HepG2 (cell line): ENCODE data around the gene SHISA5. TPM values are rescaled to one million over a fixed set of nuclear protein-coding genes. Genes with fewer than 3 reads are reported as not detected.

ENCODE experiments used
- AGO1 ChIP-seq: fragments of 200-400 bp; formaldehyde crosslinking; IDR thresholded peaks from 2 replicates; pipeline ENCODE4 v1.6.1; 2017; ENCODE audit warnings: mild to moderate bottlenecking, low read depth, low read length, moderate library complexity; ENCODE audit not compliant: poor library complexity, severe bottlenecking
- ATAD3A ChIP-seq: sonication (generic); formaldehyde crosslinking; IDR thresholded peaks from 2 replicates; pipeline ENCODE4 v1.4.0; 2020; ENCODE audit warnings: missing genetic modification reagents
- BRD4 ChIP-seq: sonication (generic); formaldehyde crosslinking; IDR thresholded peaks from 2 replicates; pipeline ENCODE4 v1.4.0; 2020; ENCODE audit warnings: missing genetic modification reagents
- CBX5 ChIP-seq: sonication (generic); formaldehyde crosslinking; IDR thresholded peaks from 2 replicates; pipeline ENCODE4 v1.4.0; 2020; ENCODE audit warnings: missing genetic modification reagents, borderline replicate concordance
- E2F2 ChIP-seq: sonication (generic); formaldehyde crosslinking; IDR thresholded peaks from 2 replicates; pipeline ENCODE4 v1.4.0; 2020; ENCODE audit warnings: missing genetic modification reagents, borderline replicate concordance
- HNRNPL ChIP-seq: fragments of 200-400 bp; formaldehyde crosslinking; IDR thresholded peaks from 2 replicates; pipeline ENCODE4 v1.6.1; 2017; ENCODE audit warnings: mild to moderate bottlenecking, low read depth, low read length
- MXI1 ChIP-seq: IDR thresholded peaks from 3 replicates; pipeline ENCODE4 v1.6.1; 2012; ENCODE audit warnings: low read depth, low read length, inconsistent platforms, borderline replicate concordance
- MZF1 ChIP-seq: sonication (generic); formaldehyde crosslinking; IDR thresholded peaks from 2 replicates; pipeline ENCODE4 v1.8.1; 2023; ENCODE audit warnings: mild to moderate bottlenecking, missing genetic modification reagents, borderline replicate concordance
- ONECUT2 ChIP-seq: sonication (generic); formaldehyde crosslinking; IDR thresholded peaks from 2 replicates; pipeline ENCODE4 v1.4.0; 2020; ENCODE audit warnings: missing genetic modification reagents
- SMAD1 ChIP-seq: sonication (generic); formaldehyde crosslinking; IDR thresholded peaks from 2 replicates; pipeline ENCODE4 v1.4.0; 2020; ENCODE audit warnings: missing genetic modification reagents, low read depth, mild to moderate bottlenecking, borderline replicate concordance
- SNRNP70 ChIP-seq: fragments of 200-400 bp; formaldehyde crosslinking; IDR thresholded peaks from 2 replicates; pipeline ENCODE4 v1.6.1; 2017; ENCODE audit warnings: mild to moderate bottlenecking, low read depth, low read length, moderate library complexity
- TOE1 ChIP-seq: sonication (generic); formaldehyde crosslinking; IDR thresholded peaks from 2 replicates; pipeline ENCODE4 v1.4.0; 2020; ENCODE audit warnings: mild to moderate bottlenecking, missing genetic modification reagents
- ZFP90 ChIP-seq: sonication (generic); formaldehyde crosslinking; IDR thresholded peaks from 2 replicates; pipeline ENCODE4 v1.8.0; 2022; ENCODE audit warnings: missing genetic modification reagents, mild to moderate bottlenecking, inconsistent platforms, borderline replicate concordance
- ZKSCAN1 ChIP-seq: fragments of 150-350 bp; IDR thresholded peaks from 2 replicates; pipeline ENCODE4 v1.6.1; 2014; ENCODE audit warnings: low read length
- ZNF256 ChIP-seq: sonication (generic); formaldehyde crosslinking; conservative IDR thresholded peaks from 2 replicates; pipeline ENCODE4 v1.4.0; 2020; ENCODE audit warnings: missing genetic modification reagents
- ZNF546 ChIP-seq: sonication (generic); formaldehyde crosslinking; conservative IDR thresholded peaks from 2 replicates; pipeline ENCODE4 v1.8.1; 2023; ENCODE audit warnings: mild to moderate bottlenecking, missing genetic modification reagents
- ZNF556 ChIP-seq: sonication (generic); formaldehyde crosslinking; IDR thresholded peaks from 2 replicates; pipeline ENCODE4 v1.4.0; 2020; ENCODE audit warnings: mild to moderate bottlenecking, missing genetic modification reagents, borderline replicate concordance
- ZNF576 ChIP-seq: sonication (generic); formaldehyde crosslinking; IDR thresholded peaks from 2 replicates; pipeline ENCODE4 v1.4.0; 2020; ENCODE audit warnings: mild to moderate bottlenecking, missing genetic modification reagents
- ZNF616 ChIP-seq: sonication (generic); formaldehyde crosslinking; IDR thresholded peaks from 2 replicates; pipeline ENCODE4 v1.5.0; 2020; ENCODE audit warnings: low read depth, mild to moderate bottlenecking, missing genetic modification reagents
- ZNF777 ChIP-seq: sonication (generic); formaldehyde crosslinking; IDR thresholded peaks from 2 replicates; pipeline ENCODE4 v1.4.0; 2020; ENCODE audit warnings: missing genetic modification reagents
- ZNF839 ChIP-seq: sonication (generic); formaldehyde crosslinking; IDR thresholded peaks from 2 replicates; pipeline ENCODE4 v1.4.0; 2020; ENCODE audit warnings: missing genetic modification reagents, mild to moderate bottlenecking, borderline replicate concordance
- ZSCAN22 ChIP-seq: sonication (generic); formaldehyde crosslinking; IDR thresholded peaks from 2 replicates; pipeline ENCODE4 v1.4.0; 2020; ENCODE audit warnings: mild to moderate bottlenecking, missing genetic modification reagents
- polyA plus RNA-seq, 8 experiments: library from polyadenylated mRNA; depleted of rRNA in 3 of 8; stranded (reverse) in 7 of 8; unstranded in 1 of 8; fragments of >200 nt; fragmentation: Illumina TruSeq in 4 of 8; extraction: Trizol in 4 of 8; gene quantifications; 2 replicates each; pipeline versions ENCODE4 v1.2.1 to v1.2.3, GENCODE V29; 2011 to 2016; ENCODE audit warnings: low read depth in 4 of 8, missing spikeins in 1 of 8, mixed read lengths in 1 of 8; ENCODE audit not compliant: insufficient read depth in 1 of 8
- total RNA-seq, 5 experiments: library from RNA; depleted of rRNA; stranded (reverse); fragments of >200 nt; fragmentation: Illumina TruSeq; extraction: Trizol; gene quantifications; 2 replicates each; pipeline ENCODE4 v1.2.3, GENCODE V29; 2016; ENCODE audit warnings: low read depth in 1 of 5
- TF ChIP-seq, protein P1 (sequence below): sonication (generic); formaldehyde crosslinking; IDR thresholded peaks from 2 replicates; pipeline ENCODE4 v1.4.0; 2020; ENCODE audit warnings: missing genetic modification reagents, low read depth, mild to moderate bottlenecking, borderline replicate concordance
- TF ChIP-seq, protein P2 (sequence below): sonication (generic); formaldehyde crosslinking; IDR thresholded peaks from 2 replicates; pipeline ENCODE4 v1.5.0; 2020; ENCODE audit warnings: missing genetic modification reagents, mild to moderate bottlenecking, borderline replicate concordance
- TF ChIP-seq, protein P3 (sequence below): sonication (generic); formaldehyde crosslinking; IDR thresholded peaks from 2 replicates; pipeline ENCODE4 v1.9.0; 2022; ENCODE audit warnings: missing genetic modification reagents, mild to moderate bottlenecking, borderline replicate concordance

Gene SHISA5
- total and polyA plus RNA-seq, 2 of the 13 experiments (the other 11 are each of a cell fraction or from before 2014, with no cell fraction given), result 75.8 to 91.4 TPM

GRCh38 chr3:48429960-48430707 lies 73.8 kb downstream of the SHISA5 start, which contains the start of gene PLXNB1 (continued):
- TF ChIP-seq, protein P1, sequence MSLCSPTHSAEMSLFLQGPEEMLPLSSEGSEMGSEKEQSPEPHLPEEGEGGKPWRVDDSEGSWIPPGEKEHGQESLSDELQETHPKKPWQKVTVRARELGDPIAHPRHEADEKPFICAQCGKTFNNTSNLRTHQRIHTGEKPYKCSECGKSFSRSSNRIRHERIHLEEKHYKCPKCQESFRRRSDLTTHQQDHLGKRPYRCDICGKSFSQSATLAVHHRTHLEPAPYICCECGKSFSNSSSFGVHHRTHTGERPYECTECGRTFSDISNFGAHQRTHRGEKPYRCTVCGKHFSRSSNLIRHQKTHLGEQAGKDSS, result peak; percentile 68; the same call in 1 of the 2 replicates
- no peak for TF ChIP-seq E2F2 (CRISPR knock-in tag)
- TF ChIP-seq, protein P2, sequence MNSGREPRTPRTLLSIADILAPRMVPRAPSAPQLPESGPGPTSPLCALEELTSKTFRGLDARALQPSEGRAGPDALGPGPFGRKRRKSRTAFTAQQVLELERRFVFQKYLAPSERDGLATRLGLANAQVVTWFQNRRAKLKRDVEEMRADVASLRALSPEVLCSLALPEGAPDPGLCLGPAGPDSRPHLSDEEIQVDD, result no peak
- TF ChIP-seq ZFP90 (CRISPR knock-in tag), result peak; percentile 96; the same call in 1 of the 2 replicates
- TF ChIP-seq HNRNPL, result peak; percentile 84
- TF ChIP-seq ZSCAN22 (CRISPR knock-in tag), result 0 out of 2 replicates have a peak, but pooled peaks have one; percentile 47
- no peak for TF ChIP-seq SNRNP70
- TF ChIP-seq ZNF546, result no peak
- 0 out of 2 replicates have a peak, but pooled peaks have one; percentile 56 for TF ChIP-seq ZNF616 (CRISPR knock-in tag)
- TF ChIP-seq SMAD1, result no peak; the same call in 1 of the 2 replicates
- peak; percentile 24 for TF ChIP-seq AGO1
- no peak for TF ChIP-seq ZKSCAN1
- TF ChIP-seq TOE1, result peak; percentile 81; the same call in 1 of the 2 replicates
- peak; percentile 47 for TF ChIP-seq ZNF777
- TF ChIP-seq BRD4 (CRISPR knock-in tag), result peak; percentile 83
- TF ChIP-seq CBX5 (CRISPR knock-in tag), result no peak; the same call in 1 of the 2 replicates
- peak; percentile 98; the same call in 1 of the 2 replicates for TF ChIP-seq ZNF556 (CRISPR knock-in tag)
- no peak for TF ChIP-seq MZF1 (CRISPR knock-in tag)
- TF ChIP-seq MXI1, result peak; percentile 66; the same call in 1 of the 3 replicates
- 0 out of 2 replicates have a peak, but pooled peaks have one; percentile 47 for TF ChIP-seq ZNF839
- TF ChIP-seq ATAD3A, result no peak
- TF ChIP-seq ZNF576 (CRISPR knock-in tag), result no peak; the same call in 1 of the 2 replicates
- TF ChIP-seq, protein P3, sequence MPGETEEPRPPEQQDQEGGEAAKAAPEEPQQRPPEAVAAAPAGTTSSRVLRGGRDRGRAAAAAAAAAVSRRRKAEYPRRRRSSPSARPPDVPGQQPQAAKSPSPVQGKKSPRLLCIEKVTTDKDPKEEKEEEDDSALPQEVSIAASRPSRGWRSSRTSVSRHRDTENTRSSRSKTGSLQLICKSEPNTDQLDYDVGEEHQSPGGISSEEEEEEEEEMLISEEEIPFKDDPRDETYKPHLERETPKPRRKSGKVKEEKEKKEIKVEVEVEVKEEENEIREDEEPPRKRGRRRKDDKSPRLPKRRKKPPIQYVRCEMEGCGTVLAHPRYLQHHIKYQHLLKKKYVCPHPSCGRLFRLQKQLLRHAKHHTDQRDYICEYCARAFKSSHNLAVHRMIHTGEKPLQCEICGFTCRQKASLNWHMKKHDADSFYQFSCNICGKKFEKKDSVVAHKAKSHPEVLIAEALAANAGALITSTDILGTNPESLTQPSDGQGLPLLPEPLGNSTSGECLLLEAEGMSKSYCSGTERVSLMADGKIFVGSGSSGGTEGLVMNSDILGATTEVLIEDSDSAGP, result peak; percentile 83; the same call in 1 of the 2 replicates
- no peak for TF ChIP-seq ZNF256 (CRISPR knock-in tag)
- no peak for TF ChIP-seq ONECUT2
